ENCODE measurements around the gene MEX3D. TPM values are rescaled to one million over a fixed set of nuclear protein-coding genes. Genes with fewer than 3 reads are reported as not detected.

Gene MEX3D
- 43.1 and 69.7 TPM in 2 replicates for total RNA-seq

- peak in 1 of 2 donors; percentile 71 for DNase-seq (ENCODE audit: low read depth in 2 of 2)
These were observed at the start of gene MEX3D for GRCh38 chr19:1568320-1569019. Gene MEX3D, minus strand, starts transcription at chr19:1568325. Its CDS starts 267 bp downstream, at chr19:1568058.

GRCh38 chr19:1616875-1617274, 48.8 kb upstream of the MEX3D start:
- no peak for DNase-seq (ENCODE audit: low read depth in 2 of 2)

- DNase-seq (ENCODE audit: low read depth in 2 of 2), result no peak
These were observed 48.3 kb upstream of the MEX3D start for GRCh38 chr19:1616396-1616795.

GRCh38 chr19:1615156-1615765, 47.1 kb upstream of the MEX3D start:
- DNase-seq (ENCODE audit: low read depth in 2 of 2), result no peak

- no peak for DNase-seq (ENCODE audit: low read depth in 2 of 2)
These were observed 45.9 kb upstream of the MEX3D start for GRCh38 chr19:1613808-1614570.

- DNase-seq (ENCODE audit: low read depth in 2 of 2), result no peak
These were observed 45.0 kb upstream of the MEX3D start for GRCh38 chr19:1613146-1613545.

GRCh38 chr19:1612114-1613086, 44.3 kb upstream of the MEX3D start:
- DNase-seq (ENCODE audit: low read depth in 2 of 2), result no peak

- no peak for DNase-seq (ENCODE audit: low read depth in 2 of 2)
These were observed 43.2 kb upstream of the MEX3D start for GRCh38 chr19:1611353-1611752.

GRCh38 chr19:1610579-1610978, 42.5 kb upstream of the MEX3D start:
- DNase-seq (ENCODE audit: low read depth in 2 of 2), result no peak

- no peak for DNase-seq (ENCODE audit: low read depth in 2 of 2)
These were observed 41.8 kb upstream of the MEX3D start for GRCh38 chr19:1609680-1610474.

- DNase-seq (ENCODE audit: low read depth in 2 of 2), result no peak
These were observed 40.9 kb upstream of the MEX3D start for GRCh38 chr19:1609103-1609396.

GRCh38 chr19:1608359-1609102, 40.4 kb upstream of the MEX3D start:
- no peak for DNase-seq (ENCODE audit: low read depth in 2 of 2)

- DNase-seq (ENCODE audit: low read depth in 2 of 2), result no peak
These were observed 38.1 kb upstream of the MEX3D start for GRCh38 chr19:1606138-1606651.

- DNase-seq (ENCODE audit: low read depth in 2 of 2), result peak; percentile 91 to 97
These were observed 37.4 kb upstream of the MEX3D start, which contains the start of gene UQCR11 for GRCh38 chr19:1605236-1606137. Gene UQCR11, minus strand, starts transcription at chr19:1605462. Its CDS starts 53 bp downstream, at chr19:1605409.

GRCh38 chr19:1602091-1602707, 34.1 kb upstream of the MEX3D start:
- no peak for DNase-seq (ENCODE audit: low read depth in 2 of 2)

GRCh38 chr19:1601613-1602064, 33.5 kb upstream of the MEX3D start:
- DNase-seq (ENCODE audit: low read depth in 2 of 2), result no peak

- no peak for DNase-seq (ENCODE audit: low read depth in 2 of 2)
These were observed 31.3 kb upstream of the MEX3D start for GRCh38 chr19:1599460-1599846.
